Measurements from ENCODE around the gene SNX5.

The SNX5 gene

DNA sequence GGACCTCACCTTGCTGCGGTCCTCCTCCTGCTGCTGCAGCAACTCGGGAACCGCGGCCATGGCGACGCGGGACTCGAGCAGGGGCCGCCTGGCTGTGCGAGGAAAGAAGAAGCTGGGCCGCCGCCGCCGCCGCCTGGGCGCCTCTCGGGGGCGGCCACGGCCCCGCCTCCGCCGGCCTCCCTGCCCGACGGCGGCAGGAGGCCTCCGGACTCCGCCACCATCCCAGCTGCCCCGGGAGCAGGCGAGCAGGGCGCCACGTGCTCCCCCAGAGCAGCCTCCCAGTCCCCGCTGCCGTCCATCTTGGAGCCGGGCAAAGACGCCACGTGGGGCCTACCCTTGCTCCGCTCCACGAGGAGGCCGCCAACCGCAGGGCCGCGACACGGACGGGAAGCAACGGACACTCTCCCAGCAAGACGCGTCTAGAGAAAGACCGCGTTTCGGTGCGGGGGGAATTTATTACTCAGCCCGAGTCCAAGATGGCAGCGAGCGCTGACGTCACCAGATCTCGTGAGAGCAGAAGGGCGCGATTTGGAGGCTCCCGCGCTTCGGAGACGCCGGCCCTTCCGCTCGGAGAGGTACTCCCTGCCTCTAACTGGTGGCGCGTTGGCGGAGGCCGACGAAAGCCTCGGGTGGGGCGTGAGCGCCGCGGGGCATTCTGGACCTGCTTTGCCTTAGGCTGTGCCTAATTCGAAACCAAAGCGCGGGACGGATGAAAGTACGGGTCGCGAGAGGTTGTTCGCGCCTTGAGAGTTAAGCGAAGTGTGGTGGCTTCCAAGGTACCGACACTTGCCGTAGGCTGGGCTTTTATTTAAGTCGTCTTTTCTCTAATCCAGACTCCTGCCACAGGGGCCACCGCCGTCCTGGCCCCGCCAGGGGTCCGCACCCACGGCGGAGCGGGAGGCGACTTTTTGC is at the start of gene SNX5, which contains the start of gene MGME1:
Gene SNX5, minus strand, starts transcription at position 429 of the 912 bp plus-strand sequence. Its CDS starts 369 bp downstream, at position 60.
Gene MGME1, plus strand, starts transcription at position 653 of the 912 bp plus-strand sequence. CDS start 842 bp downstream, outside the sequence.
- peak; percentile 99 for DNase-seq

DNA sequence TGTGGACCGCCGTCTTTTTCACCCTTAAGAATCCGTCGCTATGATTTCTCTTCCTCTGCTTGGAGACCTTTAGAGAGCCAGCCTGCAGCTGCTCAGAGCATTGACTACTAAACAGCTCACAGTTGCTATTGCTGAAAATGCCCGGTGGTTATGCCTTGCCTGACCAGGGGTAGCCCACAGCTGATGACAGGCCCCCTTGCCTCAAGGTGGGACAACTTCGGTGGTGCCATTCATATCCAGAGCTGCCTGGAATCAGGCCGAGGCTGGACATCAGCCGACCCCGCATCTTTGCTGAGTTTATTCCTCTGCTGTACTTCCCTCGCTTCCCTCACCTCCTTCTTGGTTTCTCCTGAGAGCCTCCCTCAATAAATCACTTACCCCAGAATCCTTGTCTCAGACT is 49.5 kb upstream of the SNX5 start:
- DNase-seq = no peak

DNA sequence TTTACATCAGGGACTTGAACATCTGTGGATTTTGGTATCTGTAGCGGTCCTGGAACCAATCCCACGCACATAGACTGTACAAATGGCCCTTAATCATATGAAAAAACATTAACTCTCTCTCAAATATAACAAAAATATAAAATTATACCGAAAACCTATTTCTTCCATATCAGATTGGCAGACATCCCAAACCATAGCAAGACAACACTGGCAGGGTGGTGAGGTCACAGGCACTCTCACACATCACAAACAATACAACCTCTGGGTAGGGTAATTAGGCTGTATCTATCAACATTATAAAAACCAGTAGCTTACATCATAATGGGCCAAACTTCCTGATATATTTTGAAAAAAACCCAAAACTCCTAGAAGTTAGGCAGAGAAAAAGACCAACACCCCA is 48.2 kb upstream of the SNX5 start:
- no peak for DNase-seq

DNA sequence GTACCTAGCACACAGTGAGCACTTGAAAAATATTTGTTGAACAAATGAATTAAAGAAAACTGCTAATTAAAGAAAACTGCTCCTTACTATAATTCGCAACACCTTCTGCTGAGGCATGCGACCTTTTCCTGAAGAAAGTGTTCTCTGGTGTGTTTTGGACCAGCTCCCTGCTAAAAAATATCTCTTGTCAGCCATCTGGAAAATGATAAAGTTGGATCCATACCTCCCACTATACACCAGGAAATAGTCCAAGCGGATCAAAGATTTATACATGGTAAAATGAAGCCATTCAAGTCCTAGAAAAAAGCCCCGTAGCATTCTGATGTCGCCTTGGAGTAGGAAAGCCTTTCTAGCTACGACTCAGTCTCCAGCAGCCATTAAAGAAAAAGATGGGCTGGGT is 45.8 kb upstream of the SNX5 start:
- DNase-seq = no peak

DNA sequence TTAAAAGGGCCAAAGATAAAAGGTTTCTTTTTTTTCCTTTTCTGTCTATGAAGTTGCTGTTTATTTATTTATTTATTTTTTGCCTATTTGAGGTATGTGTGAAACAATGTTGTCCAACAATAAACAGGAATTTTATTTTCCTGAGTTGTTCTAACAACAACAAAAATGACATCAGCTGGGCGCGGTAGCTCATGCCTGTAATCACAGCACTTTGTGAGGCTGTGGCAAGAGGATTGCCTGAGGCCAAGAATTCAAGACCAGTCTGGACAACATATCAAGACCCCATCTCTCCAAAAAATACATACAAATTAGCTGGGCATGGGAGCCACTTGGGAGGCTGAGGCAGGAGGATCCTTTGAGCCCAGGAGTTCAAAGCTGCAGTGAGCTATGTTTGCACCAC is 44.3 kb upstream of the SNX5 start:
- DNase-seq = no peak

DNA sequence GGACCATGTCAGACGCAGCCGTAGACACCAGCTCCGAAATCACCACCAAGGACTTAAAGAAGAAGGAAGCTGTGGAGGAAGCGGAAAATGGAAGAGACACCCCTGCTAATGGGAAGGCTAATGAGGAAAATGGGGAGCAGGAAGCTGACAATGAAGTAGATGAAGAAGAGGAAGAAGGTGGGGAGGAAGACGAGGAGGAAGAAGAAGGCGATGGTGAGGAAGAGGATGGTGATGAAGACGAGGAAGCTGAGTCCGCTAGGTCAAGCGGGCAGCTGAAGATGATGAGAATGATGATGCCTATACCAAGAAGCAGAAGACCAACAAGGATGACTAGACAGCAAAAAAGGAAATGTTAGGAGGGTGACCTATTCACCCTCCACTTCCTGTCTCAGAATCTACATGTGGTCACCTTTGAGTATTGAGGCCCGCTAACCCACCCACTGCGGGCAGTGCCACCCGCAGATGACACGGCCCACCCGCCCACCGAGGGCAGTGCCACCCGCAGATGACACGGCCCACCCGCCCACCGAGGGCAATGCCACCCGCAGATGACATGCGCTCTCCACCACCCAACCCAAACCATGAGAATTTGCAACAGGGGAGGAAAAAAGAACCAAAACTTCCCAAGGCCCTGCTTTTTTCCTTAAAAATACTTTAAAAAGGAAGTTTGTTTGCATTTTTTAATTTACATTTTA is 43.5 kb upstream of the SNX5 start:
- no peak for DNase-seq

DNA sequence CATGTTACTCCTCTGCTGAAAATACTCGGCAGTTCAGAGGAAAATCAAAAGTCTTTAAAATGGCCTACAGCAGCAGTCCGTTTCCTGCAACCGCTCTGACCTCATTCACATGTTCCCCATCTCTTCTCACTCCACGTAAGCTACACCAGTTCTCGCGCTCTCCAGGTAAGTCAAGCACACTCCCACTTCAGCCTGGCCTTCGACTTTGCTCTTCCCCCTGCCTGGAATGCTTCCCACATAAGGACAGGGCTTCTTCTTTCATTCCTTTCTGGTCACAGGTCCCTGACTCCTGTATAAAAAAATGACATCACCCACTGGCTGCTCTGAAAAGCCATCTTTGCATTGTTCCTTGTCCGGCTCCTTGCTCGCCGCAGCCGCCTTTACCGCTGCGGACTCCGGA is 42.9 kb upstream of the SNX5 start:
- DNase-seq = no peak

DNA sequence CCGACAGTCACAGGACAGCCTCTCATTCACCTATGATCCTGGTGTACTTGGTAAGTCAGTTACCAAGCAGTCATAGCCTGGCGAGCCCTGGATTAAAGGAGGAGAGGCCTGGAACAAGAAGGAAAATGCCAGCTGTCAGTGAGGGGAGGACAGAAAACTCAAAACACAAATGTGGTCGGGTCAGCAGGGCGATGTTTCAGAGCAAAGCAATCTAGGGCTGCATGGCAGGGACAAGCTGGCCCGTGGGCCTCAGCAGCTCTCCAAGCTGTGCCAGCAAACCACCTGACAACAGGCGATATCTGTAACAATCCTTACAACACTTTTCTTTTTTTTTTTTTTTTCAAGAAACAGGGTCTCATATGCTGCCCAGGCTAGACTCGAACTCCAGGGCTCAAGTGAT is 40.5 kb upstream of the SNX5 start:
- DNase-seq = no peak

DNA sequence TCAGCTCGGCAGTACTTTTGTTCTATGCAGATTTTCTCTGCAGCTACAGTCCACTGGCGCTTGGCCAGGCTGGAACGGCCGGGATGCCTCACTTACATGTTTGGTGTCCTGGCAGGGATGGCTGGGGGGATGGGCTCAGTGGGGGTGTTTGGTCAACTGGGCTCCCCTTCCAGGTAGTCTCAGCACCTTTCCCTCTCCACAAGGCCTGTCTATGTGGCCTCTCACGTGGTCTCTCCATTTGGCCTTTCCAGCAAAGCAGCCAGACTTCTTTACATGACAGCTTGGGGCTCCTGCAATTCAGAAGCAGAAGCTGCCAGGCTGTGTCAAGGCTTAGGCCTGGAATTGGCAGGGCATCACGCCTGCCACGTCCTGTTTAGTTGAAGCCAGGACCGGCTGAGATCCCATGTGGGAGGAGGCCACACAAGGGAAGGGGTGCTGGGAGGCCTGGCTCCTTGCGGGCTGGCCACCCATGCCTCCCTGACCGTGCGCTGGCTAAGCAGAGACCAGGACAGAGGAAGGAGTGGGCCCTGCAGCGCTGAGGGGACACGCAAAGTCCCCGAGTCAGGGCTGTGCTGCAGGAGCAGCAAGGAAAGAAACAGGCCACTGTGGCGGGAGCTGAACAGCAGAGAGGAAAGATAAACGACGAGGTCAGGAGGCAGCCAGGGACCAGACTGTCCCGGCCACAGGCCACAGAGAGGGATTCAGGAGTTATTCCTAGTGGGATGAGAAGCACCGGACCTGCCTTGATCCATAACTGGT is 39.1 kb upstream of the SNX5 start:
- no peak for DNase-seq

DNA sequence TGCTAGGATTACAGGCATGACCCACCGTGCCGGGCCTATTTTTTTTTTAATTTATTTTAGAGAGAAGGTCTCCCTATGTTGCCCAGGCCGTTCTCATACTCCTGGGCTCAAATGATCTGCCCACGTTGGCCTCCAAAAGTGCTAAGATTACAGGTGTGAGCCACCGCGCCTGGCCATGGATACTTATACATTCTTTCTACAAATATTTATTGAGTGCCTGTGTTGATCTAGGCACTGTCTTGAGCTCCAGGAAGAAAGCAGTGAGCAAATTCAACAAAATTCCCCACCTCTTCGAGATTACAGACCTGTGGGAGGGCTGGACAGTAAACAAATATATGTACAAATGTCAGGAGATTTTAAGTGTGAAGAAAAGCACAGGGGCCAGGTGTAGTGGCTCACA is 38.1 kb upstream of the SNX5 start:
- DNase-seq = no peak

DNA sequence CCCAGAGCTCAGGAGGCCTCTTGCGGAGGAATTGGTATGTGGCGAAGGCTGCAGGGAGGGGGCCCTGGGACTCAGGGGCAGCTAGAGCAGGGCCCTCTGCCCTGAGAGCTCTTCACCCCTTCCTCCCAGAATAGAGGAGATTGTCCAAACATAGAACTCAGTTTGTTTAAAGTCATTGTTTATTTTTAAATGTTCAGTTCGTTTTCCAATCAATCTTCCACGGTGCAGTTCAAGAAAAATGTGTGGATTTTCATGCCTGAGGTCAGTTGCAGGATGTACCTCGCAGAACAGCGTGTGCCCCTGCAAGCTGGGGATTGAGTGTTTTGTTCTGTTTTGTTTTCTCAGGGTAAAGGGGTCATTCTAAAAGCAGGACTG is 37.4 kb upstream of the SNX5 start:
- no peak for DNase-seq

DNA sequence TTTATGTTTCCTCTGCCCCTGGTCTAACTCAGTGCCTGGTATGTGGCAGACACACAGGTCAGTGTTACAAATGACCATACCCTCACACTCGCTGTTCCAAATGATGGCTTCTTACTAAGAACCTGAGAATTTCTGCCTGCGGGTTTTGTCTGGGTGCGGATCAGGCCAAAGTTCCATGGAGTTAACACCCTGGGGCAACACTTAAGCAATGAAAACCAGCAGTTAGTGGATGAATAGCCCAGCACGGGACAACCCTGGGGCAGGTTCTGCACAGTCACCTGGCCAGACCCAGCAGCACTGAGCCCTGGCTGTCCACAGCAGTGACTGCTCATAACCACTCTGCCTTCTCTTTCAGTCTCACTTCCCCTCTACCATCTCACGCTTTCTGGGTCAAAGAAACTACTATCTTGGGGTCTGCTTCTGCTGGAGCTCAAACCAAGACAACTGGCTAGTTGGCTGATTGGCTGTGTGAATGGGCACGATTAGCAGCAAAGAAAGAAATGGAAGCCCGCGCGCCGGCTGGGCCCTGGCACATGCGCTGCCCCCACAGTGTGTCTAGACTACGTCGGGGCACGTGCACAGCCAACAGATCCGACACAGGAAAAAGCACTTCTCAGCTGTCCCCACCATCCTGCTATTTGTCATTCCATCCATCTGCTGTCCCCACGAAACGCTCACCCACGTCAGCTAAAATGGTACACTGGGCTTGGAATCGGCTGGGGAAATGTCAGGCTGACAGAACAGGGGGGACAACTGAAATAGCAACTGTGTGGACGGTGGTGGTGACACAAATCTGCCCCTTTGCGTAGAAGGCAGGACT is 36.8 kb upstream of the SNX5 start:
- no peak for DNase-seq

DNA sequence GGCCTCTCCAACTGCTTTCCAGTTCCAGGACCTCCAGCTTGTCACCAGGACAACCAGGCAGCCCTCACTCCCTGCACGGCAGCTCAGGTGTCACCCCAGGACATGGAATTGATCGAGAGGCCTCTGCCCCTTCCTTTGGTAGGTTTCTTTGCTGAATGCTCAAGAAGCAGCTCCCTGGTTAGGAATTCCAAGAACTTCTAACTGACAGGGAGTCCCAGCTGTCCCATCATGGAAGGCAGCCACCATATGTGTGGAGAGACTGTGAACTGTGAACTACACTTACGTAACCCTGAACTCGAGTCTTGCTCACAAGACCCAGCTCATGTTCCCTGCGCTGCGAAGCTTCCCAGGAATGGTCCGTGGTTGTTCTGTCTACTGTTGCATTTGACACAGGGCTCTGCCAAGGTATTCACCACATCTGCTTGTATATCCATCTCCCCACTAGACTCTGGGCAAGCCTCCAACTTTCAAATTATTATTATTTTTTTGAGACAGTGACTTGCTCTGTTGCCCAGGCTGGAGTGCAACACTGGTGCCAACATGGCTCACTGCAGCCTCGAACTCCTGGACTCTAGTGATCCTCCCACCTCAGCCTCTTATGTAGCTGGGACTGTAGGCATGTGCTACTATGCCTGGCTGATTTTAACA is 35.9 kb upstream of the SNX5 start:
- no peak for DNase-seq

DNA sequence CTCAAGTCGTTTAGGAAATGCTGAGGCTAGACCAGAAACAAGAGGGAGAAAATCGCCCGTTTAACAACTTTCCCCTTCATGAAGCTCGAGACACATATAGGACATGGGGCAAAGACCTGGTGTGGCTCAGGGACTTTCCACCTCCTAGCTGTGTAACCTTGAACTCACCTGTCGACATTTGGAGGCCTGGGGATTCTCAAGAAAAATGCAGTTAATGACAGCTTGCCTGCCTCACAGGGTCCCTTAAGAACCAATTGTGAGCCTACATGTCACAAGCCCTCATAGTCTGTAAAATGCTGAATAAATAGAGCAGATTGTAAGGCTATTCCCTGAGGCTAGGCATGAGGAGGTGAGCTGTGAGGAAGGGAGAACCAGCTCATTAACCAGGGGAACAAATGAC is 35.3 kb upstream of the SNX5 start:
- no peak for DNase-seq

DNA sequence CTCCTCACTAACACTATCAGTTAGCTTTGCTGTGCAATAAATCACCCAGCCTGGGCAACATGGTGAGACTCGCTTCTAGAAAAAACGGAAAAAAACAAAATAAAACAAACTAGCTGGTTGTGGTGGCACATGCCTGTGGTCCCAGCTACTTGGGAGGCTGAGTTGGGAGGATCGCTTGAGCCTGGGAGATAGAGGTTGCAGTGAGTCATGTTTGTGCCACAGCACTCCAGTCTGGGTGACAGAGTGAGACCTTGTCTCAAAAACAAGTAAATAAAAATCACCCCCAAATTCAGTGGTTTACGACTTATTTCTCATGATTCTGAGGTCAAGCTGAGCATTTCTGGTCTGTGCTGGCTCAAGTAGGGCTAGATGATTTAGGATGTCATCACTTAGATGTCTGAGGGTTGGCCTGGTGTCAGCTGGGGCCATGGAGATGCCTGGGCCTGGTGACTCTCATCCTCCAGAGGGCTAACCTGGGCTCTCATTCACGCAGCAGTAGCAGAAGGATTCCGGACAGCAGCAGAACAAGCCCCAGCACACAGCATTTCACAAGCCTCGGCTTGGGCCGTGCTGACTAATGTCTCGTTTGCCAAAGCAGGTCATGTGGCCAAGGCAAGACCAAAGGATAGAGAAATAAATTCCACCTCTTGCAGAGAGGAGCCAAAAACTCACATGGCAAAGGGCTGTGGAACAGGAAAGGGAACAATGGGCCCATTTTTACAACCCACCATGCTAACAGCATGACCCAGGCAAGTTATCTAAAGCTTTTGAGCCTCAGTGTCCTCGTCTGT is 32.7 kb upstream of the SNX5 start:
- no peak for DNase-seq

DNA sequence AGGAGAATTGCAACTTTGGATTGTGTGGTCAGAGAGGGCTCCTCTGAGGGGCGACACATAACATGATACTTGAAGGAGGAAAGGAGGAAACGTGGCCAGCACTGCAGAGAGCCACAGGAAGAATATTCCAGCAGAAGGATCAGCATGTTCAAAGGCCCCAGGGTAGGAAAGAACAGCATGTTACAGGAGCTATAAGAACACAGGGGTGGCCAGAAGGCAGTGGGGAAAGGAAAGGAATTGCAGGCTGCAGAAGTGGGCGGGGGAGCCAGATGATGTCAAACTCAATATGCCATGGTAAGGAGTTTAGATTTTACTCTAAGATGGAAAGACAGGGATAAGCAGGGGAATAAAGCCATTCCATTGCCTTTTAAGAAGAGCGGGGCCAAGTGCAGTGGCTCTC is 31.0 kb upstream of the SNX5 start:
- no peak for DNase-seq

DNA sequence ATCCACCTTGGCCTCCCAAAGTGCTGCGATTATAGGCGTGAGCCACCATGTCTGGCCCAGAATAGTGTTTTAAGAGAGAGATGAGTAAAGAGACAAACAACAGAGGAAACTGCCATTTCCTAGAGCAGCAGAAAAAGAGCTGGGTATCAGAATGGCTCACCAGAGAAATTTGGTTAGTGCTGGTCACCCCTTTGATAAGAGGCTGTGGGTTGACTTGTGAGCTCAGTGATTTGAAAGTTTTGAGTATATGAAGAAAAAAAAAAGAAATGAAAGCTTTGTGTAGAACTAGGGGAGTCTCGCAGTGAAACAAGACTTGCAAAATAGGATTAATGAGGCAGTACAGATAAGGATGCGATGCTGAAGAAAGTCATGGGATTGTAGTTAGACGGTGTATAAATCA is 29.9 kb upstream of the SNX5 start:
- DNase-seq = no peak

DNA sequence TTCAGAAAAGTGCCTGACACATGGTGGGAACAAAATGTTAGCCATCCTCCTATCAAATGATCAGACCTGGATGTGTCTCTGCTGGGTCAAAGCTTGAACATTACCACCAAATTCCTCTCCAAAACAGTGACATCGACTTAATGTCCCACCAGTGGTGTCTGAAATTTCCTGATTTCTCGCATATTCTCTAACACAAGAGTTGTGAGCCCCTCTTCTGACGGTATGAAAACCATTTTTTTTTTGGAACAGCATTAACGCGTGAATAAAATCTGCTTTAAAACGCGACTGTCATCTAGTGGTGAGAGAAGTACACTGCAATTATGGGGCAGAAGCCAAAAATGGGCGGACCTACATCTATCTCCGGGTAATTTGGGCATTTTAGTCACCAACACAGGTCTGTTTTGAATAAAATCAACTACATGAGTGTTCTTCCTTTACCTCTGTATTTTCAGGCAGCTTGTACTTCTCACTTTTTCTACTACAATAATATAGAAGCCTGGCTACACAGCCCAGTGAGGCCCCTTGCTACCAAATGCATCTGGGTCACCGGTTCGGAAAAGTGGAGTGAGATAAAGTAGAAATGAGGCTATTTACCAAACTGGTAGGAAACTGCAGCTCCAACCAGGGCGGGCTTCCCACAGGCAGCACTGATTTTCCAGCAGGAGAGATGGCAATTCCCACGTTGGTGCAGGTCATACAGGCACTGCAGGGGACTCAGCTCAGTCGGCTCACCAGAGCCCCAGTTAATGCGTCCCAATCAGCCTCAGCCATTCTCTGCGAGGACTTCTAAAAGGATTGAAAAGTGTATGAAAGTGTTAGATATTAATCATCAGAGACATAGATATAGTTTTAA is 27.6 kb upstream of the SNX5 start:
- DNase-seq = no peak

DNA sequence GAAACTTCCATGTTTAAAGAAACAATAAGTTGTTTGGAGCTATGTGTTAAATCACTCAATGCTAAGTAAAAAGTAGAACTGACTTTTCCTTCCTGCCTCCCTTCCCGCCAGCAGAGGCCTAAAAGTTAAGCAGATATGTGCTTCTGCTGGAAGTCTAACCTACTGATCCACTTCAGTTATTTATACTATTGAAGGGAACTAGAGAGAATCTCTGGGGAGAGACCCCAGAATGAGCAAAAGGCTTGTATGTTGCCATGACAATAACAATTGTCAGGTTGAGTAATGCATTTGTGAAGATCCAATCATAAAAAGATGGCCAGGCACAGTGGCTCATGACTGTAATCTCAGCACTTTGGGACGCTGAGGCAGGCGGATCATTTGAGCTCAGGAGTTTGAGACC is 25.0 kb upstream of the SNX5 start:
- no peak for DNase-seq

DNA sequence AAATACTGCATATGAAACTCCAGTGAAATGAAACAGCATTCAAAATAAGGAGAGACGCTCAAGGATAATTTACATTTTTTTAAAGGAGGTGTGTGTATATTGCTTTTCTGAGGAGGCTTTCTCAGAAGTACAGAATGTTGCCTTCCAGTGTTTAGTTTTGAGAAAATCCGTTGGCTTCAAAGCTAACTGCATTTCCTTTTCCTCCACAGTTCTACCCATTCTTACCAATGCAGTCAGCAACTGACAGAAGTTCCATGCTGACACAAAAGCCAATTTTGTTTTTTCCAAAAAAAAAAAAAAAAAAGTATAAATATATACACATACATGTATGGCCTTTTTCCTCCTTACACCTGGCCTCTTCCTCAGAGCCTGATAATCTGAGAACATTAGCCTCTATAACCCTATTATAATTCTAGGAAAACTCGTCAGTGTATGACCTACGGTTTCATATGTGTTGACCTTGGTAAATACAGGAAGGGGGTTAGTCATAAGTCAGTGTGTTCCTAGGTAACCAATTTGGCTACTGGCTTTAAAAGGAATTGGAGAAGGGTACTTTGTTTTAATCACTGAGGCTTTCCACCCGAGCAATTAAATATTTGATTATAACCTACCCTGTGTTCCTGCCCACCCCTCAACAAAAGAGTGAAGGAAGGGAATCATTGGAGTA is 24.4 kb upstream of the SNX5 start:
- no peak for DNase-seq

Data from activated CD4-positive, alpha-beta T cell treated with anti-CD3 and anti-CD28 coated beads for 1 hour (primary cell).